ENCODE measurements around the gene CIB1.

Gene CIB1

GRCh38 chr15:90217671-90218394 is 15.9 kb downstream of the CIB1 start:
- DNase-seq (ENCODE audit: low read depth in 2 of 2): no peak

- DNase-seq (ENCODE audit: low read depth in 2 of 2): no peak
Observed at GRCh38 chr15:90214553-90215196, 19.1 kb downstream of the CIB1 start.

- no peak for DNase-seq (ENCODE audit: low read depth in 2 of 2)
Observed at GRCh38 chr15:90213818-90214204, 19.9 kb downstream of the CIB1 start.

- DNase-seq (ENCODE audit: low read depth in 2 of 2): no peak
Observed at GRCh38 chr15:90213122-90213817, 20.5 kb downstream of the CIB1 start.

GRCh38 chr15:90212221-90213098 is 21.3 kb downstream of the CIB1 start:
- DNase-seq (ENCODE audit: low read depth in 2 of 2): no peak

- DNase-seq (ENCODE audit: low read depth in 2 of 2): no peak
Observed at GRCh38 chr15:90211440-90212143, 22.1 kb downstream of the CIB1 start.

- DNase-seq (ENCODE audit: low read depth in 2 of 2): no peak
Observed at GRCh38 chr15:90211009-90211408, 22.7 kb downstream of the CIB1 start.

- DNase-seq (ENCODE audit: low read depth in 2 of 2): no peak
Observed at GRCh38 chr15:90210593-90210992, 23.1 kb downstream of the CIB1 start.

- peak in 1 of 2 donors; percentile 33 for DNase-seq (ENCODE audit: low read depth in 2 of 2)
Observed at GRCh38 chr15:90209591-90209990, 24.1 kb downstream of the CIB1 start.

GRCh38 chr15:90208356-90208755 is 25.4 kb downstream of the CIB1 start:
- no peak for DNase-seq (ENCODE audit: low read depth in 2 of 2)

GRCh38 chr15:90207252-90207651 is 26.5 kb downstream of the CIB1 start:
- DNase-seq (ENCODE audit: low read depth in 2 of 2): no peak

- DNase-seq (ENCODE audit: low read depth in 2 of 2): no peak
Observed at GRCh38 chr15:90205886-90206285, 27.9 kb downstream of the CIB1 start.

- no peak for DNase-seq (ENCODE audit: low read depth in 2 of 2)
Observed at GRCh38 chr15:90205050-90205848, 28.5 kb downstream of the CIB1 start.

- DNase-seq (ENCODE audit: low read depth in 2 of 2): no peak
Observed at GRCh38 chr15:90203922-90204321, 29.8 kb downstream of the CIB1 start.

- DNase-seq (ENCODE audit: low read depth in 2 of 2): no peak
Observed at GRCh38 chr15:90203473-90203872, 30.3 kb downstream of the CIB1 start.

GRCh38 chr15:90202929-90203328 is 30.8 kb downstream of the CIB1 start:
- no peak for DNase-seq (ENCODE audit: low read depth in 2 of 2)

GRCh38 chr15:90201944-90202375 is 31.8 kb downstream of the CIB1 start:
- no peak for DNase-seq (ENCODE audit: low read depth in 2 of 2)

GRCh38 chr15:90201130-90201943 is 32.4 kb downstream of the CIB1 start, which contains the start of gene SEMA4B:
SEMA4B (plus strand) TSS chr15:90201330; CDS start chr15:90201579, 249 bp downstream.
- DNase-seq (ENCODE audit: low read depth in 2 of 2): peak; percentile 57 to 69

GRCh38 chr15:90200534-90201129 is 33.1 kb downstream of the CIB1 start:
- DNase-seq (ENCODE audit: low read depth in 2 of 2): no peak

All from stimulated activated CD4-positive, alpha-beta T cell treated with anti-CD3 and anti-CD28 coated beads, Interleukin-4, amount 100 ng/mL, for 48 hours (primary cell).